ENCODE measurements around the gene HMGN2.

- TF ChIP-seq, protein P1, sequence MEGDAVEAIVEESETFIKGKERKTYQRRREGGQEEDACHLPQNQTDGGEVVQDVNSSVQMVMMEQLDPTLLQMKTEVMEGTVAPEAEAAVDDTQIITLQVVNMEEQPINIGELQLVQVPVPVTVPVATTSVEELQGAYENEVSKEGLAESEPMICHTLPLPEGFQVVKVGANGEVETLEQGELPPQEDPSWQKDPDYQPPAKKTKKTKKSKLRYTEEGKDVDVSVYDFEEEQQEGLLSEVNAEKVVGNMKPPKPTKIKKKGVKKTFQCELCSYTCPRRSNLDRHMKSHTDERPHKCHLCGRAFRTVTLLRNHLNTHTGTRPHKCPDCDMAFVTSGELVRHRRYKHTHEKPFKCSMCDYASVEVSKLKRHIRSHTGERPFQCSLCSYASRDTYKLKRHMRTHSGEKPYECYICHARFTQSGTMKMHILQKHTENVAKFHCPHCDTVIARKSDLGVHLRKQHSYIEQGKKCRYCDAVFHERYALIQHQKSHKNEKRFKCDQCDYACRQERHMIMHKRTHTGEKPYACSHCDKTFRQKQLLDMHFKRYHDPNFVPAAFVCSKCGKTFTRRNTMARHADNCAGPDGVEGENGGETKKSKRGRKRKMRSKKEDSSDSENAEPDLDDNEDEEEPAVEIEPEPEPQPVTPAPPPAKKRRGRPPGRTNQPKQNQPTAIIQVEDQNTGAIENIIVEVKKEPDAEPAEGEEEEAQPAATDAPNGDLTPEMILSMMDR (conservative IDR thresholded peaks at IDR 0.05; ENCODE audit: low read depth, low read length): no peak
- no peak for TF ChIP-seq EZH2 (IDR thresholded peaks at IDR 0.05; ENCODE audit: low read length, unreplicated experiment)
These were observed 5.4 kb downstream of the HMGN2 start for GRCh38 chr1:26477446-26478152.

All from PC-3 (cell line).